ENCODE data around the gene ADIG.
"Not testable (repeated sequence)": the region's sequence is repeated elsewhere in the genome, so short reads cannot be mapped to it uniquely, and the experiment has no call there.

ADIG gene

GRCh38 chr20:38579219-38579910 lies 1.6 kb upstream of the ADIG start:
- DNase-seq = no peak

DNA sequence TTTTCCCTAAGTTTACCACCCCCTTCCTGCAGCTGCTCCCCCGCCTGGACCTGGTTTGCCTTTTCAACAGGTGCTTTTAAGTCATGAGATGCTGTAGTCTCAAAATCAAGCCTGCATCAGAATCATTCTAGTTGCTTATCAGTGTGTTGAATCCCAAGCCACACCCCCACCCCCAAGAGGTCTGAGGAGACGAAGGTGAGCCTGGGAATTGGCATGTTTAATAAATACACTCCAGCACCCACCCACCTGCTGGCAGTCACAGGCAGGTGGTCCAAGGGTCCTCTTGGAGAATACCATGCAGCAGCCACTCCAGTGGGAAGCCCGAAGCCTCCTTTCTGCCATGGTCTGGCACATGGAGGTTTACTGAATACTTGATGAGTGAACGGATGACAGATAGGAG lies 1.1 kb upstream of the ADIG start:
- no peak for DNase-seq

GRCh38 chr20:38581830-38582358 lies 897 bp downstream of the ADIG start:
- DNase-seq = no peak

- DNase-seq = no peak
Observed at GRCh38 chr20:38583306-38583705, 2.3 kb downstream of the ADIG start.

DNA sequence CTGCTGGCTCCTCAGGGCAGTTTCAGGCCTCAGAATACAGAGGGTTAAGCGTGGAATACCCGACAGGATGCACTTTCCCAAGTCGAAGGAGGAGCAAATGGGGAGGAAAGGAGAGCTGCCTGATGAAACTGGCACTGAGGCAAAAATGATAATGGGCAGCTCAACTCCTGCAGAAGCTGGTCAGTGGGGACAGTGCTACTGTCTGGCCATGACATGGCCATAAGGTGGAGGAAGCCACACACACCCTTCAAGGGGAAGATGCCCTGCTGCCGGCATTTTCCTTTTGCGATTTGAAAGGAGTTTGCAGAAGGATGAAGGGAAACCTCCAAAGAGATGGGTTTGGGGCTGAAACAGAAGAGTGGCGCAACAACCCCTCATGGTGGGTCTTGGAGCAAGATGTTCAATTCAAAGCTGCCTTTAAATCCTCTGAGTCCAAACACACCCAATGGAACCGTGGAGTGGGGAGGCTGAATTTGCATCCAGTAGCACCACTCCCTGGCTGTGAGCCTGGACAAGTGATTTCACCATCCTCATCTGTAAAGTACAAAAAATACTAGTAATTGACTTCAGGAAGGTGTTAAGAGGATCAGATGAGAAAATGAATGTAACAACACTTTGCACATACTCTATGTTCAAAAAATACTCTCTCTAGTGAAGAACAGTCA lies 3.2 kb downstream of the ADIG start:
- no peak for DNase-seq

DNA sequence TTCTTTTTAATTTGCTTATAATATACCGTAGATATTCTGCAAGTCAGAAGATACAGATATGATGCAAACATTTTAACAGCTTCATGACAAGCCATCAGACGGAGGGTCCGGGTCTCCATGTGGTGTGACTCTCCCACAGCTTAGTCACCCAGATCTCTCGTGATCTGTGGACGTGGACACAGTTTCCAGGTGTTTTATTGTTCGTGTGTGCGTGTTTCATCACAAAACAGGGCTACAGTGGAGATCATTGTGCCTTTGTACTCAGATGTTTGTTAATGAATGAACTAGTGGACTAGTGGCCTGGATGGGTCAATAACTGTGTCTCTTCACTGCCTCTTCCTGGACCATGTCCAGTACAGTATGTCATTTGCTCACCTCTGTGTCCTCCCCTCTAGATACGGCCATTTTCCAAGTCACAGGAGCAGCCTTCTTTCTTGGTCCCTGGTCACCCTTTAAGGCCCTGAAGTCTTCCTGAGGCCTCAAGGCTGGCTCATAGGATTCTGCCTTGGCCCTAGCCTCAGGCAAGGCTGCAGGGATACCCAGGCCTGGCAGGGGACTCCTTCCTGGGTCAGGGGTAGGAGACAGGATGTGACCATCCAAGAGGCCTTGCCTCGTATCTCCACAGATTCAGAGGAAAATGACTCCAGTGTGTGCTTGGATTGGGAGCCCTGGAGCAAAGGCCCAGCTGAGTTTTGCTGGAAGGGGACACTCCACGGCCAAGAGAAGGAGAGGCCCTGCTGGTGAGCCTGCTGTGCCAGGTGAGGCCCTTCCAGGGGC lies 4.6 kb downstream of the ADIG start:
- DNase-seq = no peak

GRCh38 chr20:38586181-38586525 lies 5.2 kb downstream of the ADIG start:
- DNase-seq = no peak

GRCh38 chr20:38588303-38588702 lies 7.3 kb downstream of the ADIG start:
- DNase-seq = no peak

DNA sequence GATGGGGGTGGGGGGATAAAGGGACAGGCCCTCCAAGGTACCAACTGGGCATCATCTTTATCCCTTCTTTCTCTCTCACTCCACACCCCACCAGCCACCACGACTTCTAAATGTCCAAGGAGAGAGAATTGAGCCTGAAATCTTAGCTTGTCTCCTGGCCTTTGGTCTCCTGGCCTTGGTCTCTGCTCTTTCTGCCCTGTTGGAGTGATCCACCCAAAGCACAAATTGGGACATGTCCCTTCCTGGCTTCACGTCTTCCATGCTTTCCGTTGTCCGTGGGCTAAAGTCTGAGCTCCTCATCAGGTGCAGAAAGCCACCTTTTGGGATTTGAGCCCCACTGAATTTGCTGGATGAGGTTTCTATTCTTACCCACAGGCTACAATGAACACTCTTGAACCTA lies 8.4 kb downstream of the ADIG start:
- no peak for DNase-seq

DNA sequence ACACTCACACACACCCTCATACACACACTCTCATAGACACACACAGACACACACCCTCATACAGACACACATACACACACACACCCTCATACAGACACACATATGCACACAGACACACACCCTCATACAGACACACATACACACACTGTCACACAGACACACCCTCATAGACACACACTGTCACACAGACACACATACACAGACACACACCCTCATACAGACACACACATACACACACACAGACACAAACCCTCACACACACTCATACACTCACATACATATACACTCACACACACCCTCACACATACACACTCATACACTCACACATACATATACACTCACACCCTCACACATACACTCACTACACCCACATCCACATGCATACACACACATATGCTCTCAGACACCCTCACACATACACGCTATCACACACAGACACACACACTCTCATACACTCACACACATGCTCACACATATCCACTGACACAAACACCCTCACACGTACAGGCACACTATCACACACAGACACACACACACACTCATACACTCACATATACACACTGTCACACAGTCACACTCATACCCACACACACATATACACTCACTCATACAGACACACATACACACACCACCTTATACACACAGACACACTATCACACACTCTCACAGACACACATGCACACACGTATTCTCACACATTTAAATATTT lies 9.1 kb downstream of the ADIG start:
- no peak for DNase-seq

DNA sequence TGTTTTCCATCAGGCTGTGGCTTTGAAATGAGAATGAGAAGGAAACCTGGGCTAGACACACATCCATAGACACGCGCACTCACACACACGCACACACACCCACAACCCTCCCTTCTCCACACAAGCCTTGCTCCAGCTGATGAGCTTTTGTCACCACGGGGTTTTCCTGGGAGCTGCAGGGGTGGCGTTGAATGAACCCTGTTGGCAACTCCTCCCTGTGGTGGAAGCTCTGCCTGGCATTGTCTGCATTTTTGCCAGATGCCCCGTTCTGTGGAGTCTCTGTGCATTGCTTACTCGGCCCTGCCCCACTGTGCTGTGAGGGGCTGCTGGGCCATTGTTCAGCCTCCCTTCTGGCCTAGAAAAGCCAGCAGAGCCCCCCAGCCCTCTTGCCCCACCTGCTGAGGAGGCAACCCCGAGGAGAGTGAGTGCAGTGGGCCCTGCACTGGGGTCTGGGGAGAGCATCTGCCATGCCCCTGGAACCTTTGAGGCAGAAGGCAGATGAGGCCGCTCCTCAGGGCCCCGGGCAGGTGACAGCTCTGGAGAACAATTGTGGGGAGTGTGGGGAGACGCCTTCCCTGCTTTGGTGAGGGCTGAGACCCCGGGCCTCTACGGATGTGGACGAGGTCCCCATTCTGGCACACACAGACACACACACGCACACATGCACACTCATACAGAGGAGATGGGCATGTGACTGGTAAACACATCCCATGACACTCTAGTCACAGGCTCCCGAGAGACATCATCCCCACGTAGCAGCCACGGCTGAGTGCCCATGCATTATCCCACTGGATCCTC lies 9.9 kb downstream of the ADIG start:
- DNase-seq = peak; percentile 46

DNA sequence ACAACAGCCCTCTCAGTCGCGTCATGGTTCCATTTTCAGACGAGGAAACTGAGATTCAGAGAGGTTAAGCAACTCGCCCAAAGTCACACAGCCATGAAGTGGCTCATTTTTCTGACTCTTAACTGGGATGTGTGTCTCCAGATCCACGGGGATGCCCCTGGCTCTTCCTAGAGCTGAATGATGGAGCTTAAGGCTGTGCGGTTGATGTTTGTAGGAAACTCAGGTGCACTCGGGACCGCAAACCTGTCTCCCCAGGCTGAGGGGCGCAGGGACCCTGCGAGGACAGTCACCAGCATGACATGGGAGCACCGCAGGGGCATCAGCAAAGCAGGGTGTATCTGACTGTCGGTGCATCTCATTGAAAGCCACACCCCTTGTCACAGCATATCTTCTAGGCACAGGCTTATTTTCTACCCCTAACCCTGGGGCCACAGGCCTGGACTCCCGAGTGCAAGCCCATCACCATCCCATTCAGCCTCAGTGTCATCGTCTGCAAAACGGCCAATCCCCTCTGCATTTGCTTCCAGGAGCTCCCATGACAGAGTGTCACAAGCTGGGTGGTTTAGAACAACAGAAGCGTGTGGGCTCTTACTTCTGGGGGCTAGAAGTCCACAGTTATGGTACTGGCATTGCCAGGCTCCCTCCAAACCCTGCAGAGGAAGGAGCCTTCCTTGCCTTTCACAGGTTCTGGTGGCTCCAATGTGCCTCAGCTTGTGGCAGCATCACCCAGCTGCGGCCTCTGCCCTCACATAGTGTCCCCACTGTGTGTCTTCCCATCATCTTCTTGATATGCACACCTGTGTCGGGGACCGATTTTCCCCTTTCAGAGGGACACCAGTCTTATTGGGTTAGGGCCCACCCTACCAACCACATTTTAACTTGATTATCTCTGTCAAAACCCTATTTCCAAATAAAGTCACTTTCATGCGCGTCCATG lies 10.7 kb downstream of the ADIG start:
- DNase-seq = no peak

DNA sequence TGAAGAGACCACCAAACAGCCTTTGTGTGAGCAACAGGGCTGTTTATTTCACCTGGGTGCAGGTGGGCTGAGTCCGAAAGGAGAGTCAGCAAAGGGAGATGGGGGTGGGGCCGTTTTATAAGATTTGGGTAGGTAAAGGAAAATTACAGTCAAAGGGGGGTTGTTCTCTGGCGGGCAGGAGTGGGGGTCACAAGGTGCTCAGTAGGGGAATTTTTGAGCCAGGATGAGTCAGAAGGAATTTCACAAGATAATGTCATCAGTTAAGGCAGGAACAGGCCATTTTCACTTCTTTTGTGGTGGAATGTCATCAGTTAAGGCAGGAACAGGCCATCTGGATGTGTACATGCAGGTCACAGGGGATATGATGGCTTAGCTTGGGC lies 11.4 kb downstream of the ADIG start:
- not testable (repeated sequence) for DNase-seq

DNA sequence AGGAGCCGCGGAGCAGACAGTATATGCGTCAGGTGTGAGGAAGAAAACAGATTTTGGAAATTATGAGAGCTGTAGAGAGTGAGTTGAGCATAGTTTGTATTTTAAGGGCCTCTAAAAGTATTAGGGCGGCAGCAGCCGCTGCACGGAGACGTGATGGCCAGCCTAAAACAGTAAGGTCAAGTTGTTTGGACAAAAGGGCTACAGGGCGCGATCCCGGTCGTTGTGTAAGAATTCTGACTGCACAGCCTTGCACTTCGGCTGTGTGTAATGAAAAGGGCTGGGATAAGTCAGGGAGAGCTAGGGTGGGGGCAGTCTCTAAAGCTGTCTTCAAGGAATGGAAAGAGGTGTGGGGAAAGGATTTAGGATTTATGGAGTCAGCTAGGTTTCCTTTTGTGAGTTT lies 13.3 kb downstream of the ADIG start:
- DNase-seq = not testable (repeated sequence)

GRCh38 chr20:38595886-38596285 lies 14.9 kb downstream of the ADIG start:
- not testable (repeated sequence) for DNase-seq

DNA sequence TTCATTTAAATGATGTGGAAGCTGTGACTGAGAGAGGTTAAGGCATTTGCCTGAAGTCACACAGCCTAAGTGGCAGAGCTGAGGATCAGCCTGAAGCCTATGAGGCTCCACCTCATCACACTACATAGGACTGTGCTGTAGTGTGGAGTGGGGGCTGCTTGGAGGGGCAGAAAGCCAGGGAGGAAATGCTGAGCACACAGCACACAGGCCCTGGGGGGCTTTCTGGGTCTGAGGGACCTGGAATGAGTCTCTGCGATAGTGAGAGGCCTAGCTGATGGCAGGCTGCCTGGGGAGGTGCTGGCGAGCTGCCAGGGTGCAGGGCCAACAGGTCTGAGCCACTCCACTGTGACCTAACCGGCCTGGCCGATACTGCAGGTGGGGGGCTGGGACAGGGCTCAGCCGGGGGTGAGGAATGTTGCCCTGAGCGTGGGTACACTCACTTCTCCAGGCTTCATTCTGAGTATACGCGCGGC lies 18.4 kb downstream of the ADIG start:
- DNase-seq = no peak

DNA sequence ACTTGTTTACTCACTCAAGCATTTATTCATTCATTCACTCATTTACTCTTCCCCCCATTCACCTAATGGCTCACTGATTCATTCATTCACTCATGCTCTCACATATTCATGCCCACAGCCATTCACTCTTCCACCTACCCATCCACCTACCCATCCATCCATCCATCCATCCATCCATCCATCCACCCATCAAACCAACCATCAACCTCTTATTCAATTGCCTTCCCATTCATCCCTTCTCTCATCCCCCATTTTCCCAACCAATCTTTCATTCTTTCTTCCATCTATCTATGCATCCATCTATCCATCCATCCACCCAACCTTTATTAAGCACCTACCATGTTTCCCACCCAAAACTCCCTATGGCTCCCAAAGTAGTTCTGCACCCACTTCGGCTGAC lies 19.1 kb downstream of the ADIG start:
- no peak for DNase-seq

GRCh38 chr20:38601216-38602184 lies 20.5 kb downstream of the ADIG start, which contains the start of gene ARHGAP40:
TSS of gene ARHGAP40 (plus strand) at chr20:38601809.
- DNase-seq = peak; percentile 31

DNA sequence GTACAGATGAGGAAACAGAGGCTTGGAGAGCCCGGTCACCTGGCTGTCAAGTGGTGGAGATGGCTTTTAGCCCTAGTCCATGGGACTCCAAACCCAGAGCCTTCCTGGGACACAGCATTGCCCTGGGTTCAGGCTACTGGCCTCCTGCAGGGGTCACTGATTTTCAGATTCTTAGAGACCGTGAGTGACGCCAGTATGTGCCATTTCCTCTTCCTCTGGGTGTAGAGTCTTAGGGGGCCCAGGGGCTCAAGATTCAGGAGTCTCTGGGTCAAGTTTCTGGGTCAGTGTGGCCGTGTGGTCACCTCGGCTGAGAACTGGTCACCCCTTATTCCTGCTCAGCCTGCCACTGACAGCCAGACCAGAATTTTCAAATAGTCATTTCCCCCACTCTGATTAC lies 21.2 kb downstream of the ADIG start:
- no peak for DNase-seq

GRCh38 chr20:38603286-38603685 lies 22.3 kb downstream of the ADIG start:
- no peak for DNase-seq
